Stimulated activated CD8-positive, alpha-beta memory T cell treated with anti-CD3 and anti-CD28 coated beads, Interleukin-7, amount 100 ng/mL, for 24 hours (primary cell): ENCODE results near the gene SV2C.
"Not testable (repeated sequence)": the region's sequence is repeated elsewhere in the genome, so short reads cannot be mapped to it uniquely, and the experiment has no call there.

Source experiments
- DNase-seq: peaks from one replicate; pipeline ENCODE4 v3.0.0-alpha.2; 2020; ENCODE audit warnings: low read depth

Gene SV2C

GRCh38 chr5:76342474-76342873 is 259.3 kb downstream of the SV2C start:
- no peak for DNase-seq

DNA sequence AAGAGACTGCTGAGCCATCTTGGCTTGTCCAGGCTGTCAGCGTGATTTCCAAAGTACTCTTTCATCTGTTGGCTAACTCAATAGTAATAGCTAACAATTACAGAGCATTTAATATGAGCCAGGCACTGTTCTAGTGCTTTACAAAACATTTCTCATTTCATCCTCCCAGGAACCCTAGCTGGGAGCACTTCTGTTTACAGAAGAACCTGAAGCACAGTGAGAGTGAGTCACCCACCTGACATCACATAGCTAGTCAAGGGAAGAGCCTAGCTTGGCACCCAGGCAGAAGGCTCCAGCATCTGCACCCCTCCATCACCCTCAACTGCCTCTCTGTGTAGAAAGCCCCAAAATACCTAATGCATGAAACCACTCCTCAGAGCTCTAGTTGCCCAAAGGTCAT is 262.4 kb downstream of the SV2C start:
- DNase-seq = no peak

DNA sequence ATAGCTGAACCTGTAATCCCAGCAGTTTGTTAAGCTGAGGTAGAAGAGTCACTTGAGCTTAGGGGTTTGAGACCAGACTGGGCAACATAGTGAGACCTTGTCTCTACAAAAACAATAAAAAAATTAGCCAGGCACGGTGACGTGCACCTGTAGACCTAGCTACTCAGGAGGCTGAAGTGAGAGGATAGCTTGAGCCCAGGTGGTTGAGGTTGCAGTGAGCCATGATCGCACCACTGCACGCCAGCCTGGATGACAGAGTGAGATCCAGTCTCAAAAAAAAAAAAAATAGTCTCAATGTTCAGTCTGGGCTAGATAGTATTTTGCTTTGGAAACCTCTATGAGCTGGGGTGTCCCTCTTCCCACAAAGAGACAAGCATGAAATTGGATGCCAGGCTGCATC is 268.0 kb downstream of the SV2C start:
- no peak for DNase-seq

- DNase-seq = no peak
Measured at GRCh38 chr5:76351577-76351976, 268.4 kb downstream of the SV2C start.

GRCh38 chr5:76356887-76357286 is 273.7 kb downstream of the SV2C start:
- no peak for DNase-seq

GRCh38 chr5:76363352-76364225 is 280.4 kb downstream of the SV2C start:
- no peak for DNase-seq

GRCh38 chr5:76364226-76364589 is 281.0 kb downstream of the SV2C start:
- no peak for DNase-seq

DNA sequence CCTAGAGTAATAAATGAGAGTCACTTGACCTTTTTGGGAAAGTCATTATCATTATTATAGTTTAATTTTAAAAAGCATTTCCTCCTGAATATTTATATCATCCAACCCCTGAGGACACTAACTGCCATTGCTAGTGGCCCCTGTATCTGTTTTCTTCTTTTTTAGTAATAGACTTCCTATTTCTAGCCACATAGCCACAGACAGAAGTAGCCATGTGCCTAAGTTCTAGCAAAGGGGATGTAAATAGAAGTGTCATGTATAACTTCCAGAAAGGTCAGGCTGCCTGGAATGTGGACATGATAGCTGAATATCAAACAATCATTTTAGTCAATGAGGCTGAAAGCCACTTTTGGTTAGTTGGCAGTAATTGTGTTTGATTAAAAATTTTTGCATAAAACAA is 282.4 kb downstream of the SV2C start:
- DNase-seq = no peak

DNA sequence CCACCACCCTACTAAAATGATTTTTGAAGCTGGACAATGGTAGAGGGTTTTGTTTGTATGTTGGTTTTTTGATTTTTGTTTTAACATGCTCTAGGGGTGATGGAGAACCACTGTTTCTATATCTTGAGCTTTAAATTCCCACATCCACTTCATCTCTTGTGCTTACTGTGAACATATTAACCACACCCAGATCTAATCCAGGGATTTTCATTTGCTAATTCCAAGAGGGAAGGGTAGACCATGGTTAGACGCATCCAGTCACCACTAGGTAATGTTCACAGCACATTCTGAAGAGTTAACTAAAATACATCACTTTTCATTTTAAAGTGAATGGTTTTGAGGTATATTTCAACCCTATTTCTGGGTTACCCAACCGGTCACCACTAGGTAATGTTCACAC is 283.4 kb downstream of the SV2C start:
- no peak for DNase-seq

- DNase-seq = no peak
Measured at GRCh38 chr5:76367623-76368371, 284.6 kb downstream of the SV2C start.

GRCh38 chr5:76368941-76369340 is 285.8 kb downstream of the SV2C start:
- no peak for DNase-seq

DNA sequence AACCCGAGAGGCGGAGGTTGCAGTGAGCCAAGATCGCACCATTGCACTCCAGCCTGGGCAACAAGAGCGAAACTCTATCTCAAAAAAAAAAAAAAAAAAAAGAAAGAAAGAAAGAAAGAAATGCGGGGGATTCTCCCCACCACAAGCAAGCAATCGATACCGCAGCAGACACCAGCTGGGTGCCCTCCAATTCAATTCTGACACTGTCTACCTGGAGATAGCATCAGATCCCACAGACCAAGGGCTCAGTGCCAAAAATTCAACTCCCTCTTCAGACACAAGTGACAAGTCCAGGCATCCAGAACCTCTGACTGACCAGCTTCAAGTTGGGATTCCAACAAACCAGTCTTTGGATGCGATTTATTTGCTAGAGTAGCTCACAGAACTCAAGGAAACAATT is 286.5 kb downstream of the SV2C start:
- DNase-seq = not testable (repeated sequence)

GRCh38 chr5:76371960-76372322 is 288.8 kb downstream of the SV2C start:
- no peak for DNase-seq

- DNase-seq = no peak
Measured at GRCh38 chr5:76372323-76373054, 289.3 kb downstream of the SV2C start.

DNA sequence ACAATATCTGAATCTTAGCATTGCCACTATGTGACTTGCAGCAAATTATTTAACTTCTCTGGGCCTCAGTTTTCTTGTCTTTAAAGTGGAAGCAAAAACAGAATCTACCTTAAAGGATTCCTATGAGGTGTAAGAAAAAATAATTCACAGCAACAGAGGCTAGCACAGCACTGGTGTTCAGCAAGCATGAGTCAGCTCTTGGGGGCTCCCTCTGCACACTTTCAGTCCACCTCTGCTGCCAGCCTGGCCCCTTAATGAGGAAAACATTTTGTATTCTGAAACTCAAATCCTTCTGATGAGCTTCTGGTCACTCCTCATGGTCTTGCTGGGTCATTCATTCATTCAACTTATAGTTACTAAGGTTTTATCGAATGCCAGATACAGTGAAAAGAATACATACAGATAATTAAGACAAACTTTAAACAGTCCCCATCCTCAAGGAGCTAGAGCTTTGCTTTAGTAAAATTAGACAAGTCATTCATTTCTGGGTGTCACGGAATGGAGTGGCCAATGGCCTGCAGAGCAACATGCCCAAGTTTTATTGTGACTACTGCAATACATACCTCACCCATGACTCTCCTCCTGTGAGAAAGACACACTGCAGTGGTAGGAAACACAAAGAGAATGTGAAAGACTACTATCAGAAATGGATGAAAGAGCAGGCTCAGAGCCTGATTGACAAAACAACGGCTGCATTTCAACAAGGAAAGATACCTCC is 293.1 kb downstream of the SV2C start:
- no peak for DNase-seq

DNA sequence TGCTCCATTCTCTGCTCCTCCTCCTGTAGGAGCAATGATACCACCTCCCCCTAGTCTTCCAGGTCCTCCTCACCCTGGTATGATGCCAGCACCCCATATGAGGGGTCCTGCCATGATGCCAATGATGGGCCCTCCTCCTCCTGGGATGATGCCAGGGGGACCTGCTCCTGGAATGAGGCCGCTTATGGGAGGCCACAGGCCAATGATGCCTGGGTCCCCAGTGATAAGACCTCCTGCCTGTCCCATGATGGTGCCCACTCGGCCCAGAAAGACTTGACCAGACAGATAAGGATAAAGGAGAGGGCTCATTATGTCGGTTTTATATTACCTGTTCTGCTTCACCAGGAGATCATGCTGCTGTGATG is 293.7 kb downstream of the SV2C start:
- DNase-seq = no peak

- no peak for DNase-seq
Measured at GRCh38 chr5:76378355-76378754, 295.2 kb downstream of the SV2C start.

GRCh38 chr5:76379316-76379715 is 296.1 kb downstream of the SV2C start:
- no peak for DNase-seq

DNA sequence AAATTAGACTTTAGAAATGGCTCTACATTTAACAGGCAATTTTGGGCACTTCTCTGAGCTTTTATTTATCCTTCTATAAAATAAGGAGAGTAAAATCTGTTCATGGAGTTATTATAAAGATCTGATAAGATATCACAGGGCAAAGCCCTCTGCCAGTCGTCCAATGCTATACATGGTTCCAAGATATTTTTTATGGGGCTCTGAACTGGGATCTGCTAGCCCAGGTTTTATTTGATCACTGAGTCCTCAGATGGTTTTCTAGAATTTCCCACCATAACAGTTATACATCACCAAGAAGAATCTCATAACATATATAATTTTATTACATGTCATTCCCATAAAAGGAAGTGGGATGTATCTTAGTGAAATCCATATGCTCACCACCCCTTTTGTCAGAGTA is 296.7 kb downstream of the SV2C start:
- no peak for DNase-seq

DNA sequence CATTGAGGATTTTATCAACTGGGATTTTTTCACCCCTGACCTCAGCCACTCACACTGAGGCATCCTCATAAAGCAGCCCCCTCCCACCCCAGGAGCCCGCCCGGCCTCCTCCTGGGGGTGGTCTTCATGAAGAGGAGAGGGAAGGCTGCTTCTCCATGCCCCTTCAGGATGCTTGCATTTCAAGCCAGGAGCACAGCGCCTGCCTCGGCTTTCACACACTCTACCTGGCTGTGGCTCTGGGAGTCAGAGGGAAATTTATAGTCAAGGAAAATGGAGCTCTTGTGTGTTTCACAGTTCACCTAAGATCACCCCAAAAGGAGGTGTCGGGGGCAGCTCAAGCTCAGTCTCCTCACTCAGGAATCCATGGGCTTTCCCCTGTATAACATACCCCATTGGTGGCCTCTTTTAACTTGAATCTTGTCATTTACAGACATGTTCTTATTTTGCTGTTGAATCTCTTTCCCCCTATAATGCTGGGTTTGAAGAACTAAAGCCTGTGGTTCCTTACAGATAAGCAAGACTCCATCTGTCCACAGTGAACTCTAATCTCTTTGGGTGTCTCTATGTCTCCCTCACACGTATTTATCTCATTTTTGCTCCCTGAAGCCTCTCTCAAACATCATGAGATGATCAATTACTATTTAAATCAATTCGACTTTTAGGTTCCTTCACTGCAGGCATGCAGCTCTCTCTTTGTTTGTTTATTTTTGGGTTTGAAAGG is 297.3 kb downstream of the SV2C start:
- DNase-seq = no peak

GRCh38 chr5:76383126-76383832 is 300.1 kb downstream of the SV2C start:
- DNase-seq = no peak
